ENCODE measurements around the gene GRB10.

- TF ChIP-seq POLR2AphosphoS5 (IDR thresholded peaks at IDR 0.05) (no peak), CTCF (IDR thresholded peaks at IDR 0.05; ENCODE audit: poor library complexity, severe bottlenecking) (no peak), EZH2 (IDR thresholded peaks at IDR 0.05; ENCODE audit: borderline replicate concordance, insufficient read depth, low read length, poor library complexity, severe bottlenecking) (no peak), SMC3 (conservative IDR thresholded peaks at IDR 0.05; ENCODE audit: poor library complexity) (no peak), REST (IDR thresholded peaks at IDR 0.05; ENCODE audit: borderline replicate concordance) (no peak), TAF1 (IDR thresholded peaks at IDR 0.05; ENCODE audit: low read depth) (no peak), MXI1 (conservative IDR thresholded peaks at IDR 0.05; ENCODE audit: poor library complexity, severe bottlenecking) (no peak), EP300 (conservative IDR thresholded peaks at IDR 0.05; ENCODE audit: poor library complexity, severe bottlenecking) (no peak)
Observed at GRCh38 chr7:50664937-50665336, 117.8 kb downstream of the GRB10 start.
